ENCODE measurements around the gene MRPL48. TPM values are rescaled to one million over a fixed set of nuclear protein-coding genes. Genes with fewer than 3 reads are reported as not detected.

The MRPL48 gene
- total RNA-seq, 1 donor = 22.5 TPM

- no peak for TF ChIP-seq CTCF (IDR thresholded peaks at IDR 0.05; ENCODE audit: insufficient read depth, low read depth, low read length)
- no peak for DNase-seq (ENCODE audit: low read depth)
- no peak overlapping the region for H3K4me3 ChIP-seq (ENCODE audit: low read depth, low read length)
These were observed 67.0 kb downstream of the MRPL48 start for GRCh38 chr11:73854680-73855079.

DNA sequence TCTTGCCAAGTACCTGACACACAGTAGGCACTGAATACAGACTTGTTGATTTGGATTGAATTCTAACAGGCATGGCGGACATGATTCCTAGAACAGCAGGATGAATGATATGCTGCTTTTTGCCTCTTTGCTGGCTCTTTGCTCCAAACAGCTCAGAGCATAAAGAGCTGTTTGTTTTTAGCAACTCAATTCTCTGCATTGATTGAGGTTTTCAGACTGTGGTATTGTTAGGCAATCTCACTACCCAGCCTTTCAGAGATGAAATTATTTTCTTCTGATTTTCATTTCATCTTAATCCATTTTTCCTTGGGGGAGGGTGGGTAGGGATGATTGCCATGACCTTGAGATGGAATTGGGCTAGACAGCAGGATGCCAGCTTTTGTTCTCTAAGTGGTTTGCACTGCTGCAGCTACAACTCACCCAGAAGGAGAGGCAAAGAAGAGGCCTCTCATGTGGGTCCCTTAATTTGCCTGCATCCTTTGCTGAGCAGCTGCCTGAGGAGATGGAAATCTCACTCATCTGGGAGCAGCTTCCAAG lies 68.4 kb downstream of the MRPL48 start:
- H3K4me3 ChIP-seq (ENCODE audit: low read depth, low read length) = no peak overlapping the region
- TF ChIP-seq CTCF (IDR thresholded peaks at IDR 0.05; ENCODE audit: insufficient read depth, low read depth, low read length) = no peak
- no peak for DNase-seq (ENCODE audit: low read depth)

DNA sequence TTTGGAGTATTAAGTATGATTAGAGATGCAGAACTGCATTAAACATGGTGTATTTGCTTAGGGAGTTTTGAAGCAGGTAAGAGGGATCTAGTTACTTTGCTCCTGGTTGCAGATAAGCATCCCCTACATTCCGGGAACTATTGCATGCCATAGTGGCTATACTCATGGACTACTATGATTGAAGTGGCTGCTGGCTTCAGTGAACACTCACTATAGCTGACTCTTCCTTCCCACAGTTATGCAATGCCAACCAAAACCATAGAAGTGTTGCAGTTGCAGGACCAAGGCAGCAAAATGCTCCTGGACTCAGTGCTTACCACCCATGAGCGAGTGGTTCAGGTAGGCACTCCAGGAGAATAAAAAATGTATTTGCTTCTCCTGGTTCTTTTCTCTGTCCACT lies 72.0 kb downstream of the MRPL48 start:
- TF ChIP-seq CTCF (IDR thresholded peaks at IDR 0.05; ENCODE audit: insufficient read depth, low read depth, low read length) = no peak
- DNase-seq (ENCODE audit: low read depth) = no peak

GRCh38 chr11:73860202-73860601 lies 72.5 kb downstream of the MRPL48 start:
- no peak for DNase-seq (ENCODE audit: low read depth)
- H3K4me3 ChIP-seq (ENCODE audit: low read depth, low read length) = no peak overlapping the region
- no peak for TF ChIP-seq CTCF (IDR thresholded peaks at IDR 0.05; ENCODE audit: insufficient read depth, low read depth, low read length)

More for the DNA sequence above, 72.0 kb downstream of the MRPL48 start:
- H3K4me3 ChIP-seq (ENCODE audit: low read depth, low read length) = no peak overlapping the region

DNA sequence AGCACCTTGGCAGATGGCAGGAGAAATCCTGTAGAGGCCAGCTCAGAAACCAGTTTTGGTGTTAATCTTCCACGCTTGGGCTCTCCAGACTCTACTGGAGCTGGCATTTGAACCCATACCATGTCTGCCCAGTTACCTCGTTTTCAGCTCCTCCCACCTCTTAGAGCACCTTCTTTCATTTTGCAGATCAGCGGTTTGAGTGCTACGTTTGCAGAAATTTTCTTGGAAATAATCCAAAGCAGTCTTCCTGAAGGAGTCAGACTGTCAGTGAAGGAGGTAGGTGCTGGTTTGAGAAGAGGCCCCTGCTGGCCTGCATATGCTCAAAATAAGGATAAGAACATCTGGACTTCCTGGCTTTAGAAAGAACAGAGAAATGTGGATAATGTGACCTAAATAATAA lies 75.3 kb downstream of the MRPL48 start:
- no peak overlapping the region for H3K4me3 ChIP-seq (ENCODE audit: low read depth, low read length)
- no peak for DNase-seq (ENCODE audit: low read depth)
- TF ChIP-seq CTCF (IDR thresholded peaks at IDR 0.05; ENCODE audit: insufficient read depth, low read depth, low read length) = no peak

- peak; percentile 61 for DNase-seq (ENCODE audit: low read depth)
- no peak for TF ChIP-seq CTCF (IDR thresholded peaks at IDR 0.05; ENCODE audit: insufficient read depth, low read depth, low read length)
- H3K4me3 ChIP-seq (ENCODE audit: low read depth, low read length) = no peak overlapping the region
These were observed 78.5 kb downstream of the MRPL48 start for GRCh38 chr11:73866095-73866579.

DNA sequence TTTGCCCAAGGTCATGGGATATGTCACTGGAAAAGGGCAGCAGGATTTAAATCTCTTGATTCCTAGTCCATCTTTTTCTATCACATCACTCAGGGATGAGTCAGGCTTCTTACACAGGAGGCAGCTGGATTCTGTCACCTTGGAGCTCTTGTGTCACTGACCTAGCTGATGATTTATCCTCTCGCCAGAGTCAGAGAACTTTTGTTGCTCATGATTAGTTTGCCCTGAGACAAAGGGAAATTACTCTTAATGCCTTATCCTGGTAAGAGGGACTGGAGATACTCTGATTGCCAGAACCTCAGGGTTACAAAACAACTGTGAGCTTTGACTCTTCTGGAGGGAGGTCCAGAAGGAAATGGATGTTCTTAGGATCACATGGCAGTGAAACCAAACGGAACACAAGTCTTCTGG lies 78.9 kb downstream of the MRPL48 start:
- no peak for TF ChIP-seq CTCF (IDR thresholded peaks at IDR 0.05; ENCODE audit: insufficient read depth, low read depth, low read length)
- peak; percentile 92 for DNase-seq (ENCODE audit: low read depth)
- H3K4me3 ChIP-seq (ENCODE audit: low read depth, low read length) = no peak overlapping the region
